CD4-positive, alpha-beta T cell treated with Interleukin-17A for 1 hour (primary cell): ENCODE measurements around the gene PARVB.
A peak's percentile ranks its signal among the peaks of the same experiment; 100 is the strongest.

Source experiments
- DNase-seq: peaks from one replicate; pipeline ENCODE4 v3.0.0-alpha.2; 2020

PARVB gene

GRCh38 chr22:44063462-44064371 is 39.6 kb downstream of the PARVB start:
- no peak for DNase-seq

GRCh38 chr22:44067033-44067432 is 42.9 kb downstream of the PARVB start:
- DNase-seq: no peak

GRCh38 chr22:44067901-44068300 is 43.8 kb downstream of the PARVB start:
- no peak for DNase-seq

DNA sequence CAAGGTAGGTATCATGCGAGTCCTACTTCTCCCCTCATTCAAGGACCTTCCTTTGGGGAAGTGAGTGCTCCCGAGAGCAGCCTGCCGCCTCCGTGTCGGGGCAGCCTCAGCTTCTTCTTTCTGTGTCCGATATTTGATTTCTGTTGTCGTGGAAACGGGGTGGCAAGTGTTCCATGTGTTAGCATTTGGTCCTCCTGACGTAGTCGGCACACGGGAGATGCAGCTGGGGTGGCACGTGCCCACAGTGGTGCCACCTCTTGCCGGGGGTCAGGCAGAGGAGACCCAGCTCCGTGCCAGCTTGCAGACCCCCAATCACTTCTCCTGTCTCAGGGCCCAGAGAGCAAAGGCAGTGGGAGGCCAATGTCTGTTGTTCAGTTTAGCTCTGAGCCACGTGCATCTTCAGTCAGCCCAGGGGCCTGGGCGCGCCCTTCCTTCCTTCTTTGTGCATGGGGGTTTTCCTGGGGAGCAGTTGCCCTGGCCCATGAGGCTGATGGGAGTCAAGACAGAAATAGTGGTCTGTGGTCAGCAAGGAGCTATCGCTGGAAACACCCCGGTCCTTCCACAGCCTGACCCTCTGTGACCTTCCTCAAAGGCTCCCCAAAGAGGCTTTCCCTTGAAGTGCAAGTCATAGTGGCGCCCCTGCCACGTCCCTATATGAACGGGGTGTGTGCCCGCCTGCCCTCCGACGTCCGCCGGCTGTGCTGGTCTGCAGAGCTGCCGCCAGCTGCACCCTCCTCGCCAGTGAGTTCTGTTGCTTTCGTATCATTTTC is 44.5 kb downstream of the PARVB start:
- peak; percentile 48 for DNase-seq

DNA sequence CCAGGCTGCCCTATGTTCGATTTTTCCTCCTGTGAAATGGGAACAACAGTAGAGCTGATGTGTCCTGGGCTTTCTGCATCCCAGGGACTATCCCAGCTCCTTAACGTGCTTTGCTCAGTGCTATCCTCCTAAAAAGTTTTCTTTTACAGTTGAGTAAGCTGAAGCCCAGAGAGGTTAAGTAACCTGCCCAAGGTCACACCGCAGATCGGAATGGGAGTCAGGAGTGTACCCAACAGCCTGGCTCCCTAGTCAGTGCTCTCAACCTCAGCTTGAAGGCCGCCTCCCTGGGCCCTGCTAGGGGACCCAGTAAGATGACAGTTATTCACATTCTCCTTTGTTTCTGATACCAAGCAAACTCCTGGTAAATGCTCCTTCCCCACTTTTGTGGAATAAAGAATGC is 45.9 kb downstream of the PARVB start:
- DNase-seq: no peak

GRCh38 chr22:44071781-44072326 is 47.8 kb downstream of the PARVB start:
- no peak for DNase-seq

DNA sequence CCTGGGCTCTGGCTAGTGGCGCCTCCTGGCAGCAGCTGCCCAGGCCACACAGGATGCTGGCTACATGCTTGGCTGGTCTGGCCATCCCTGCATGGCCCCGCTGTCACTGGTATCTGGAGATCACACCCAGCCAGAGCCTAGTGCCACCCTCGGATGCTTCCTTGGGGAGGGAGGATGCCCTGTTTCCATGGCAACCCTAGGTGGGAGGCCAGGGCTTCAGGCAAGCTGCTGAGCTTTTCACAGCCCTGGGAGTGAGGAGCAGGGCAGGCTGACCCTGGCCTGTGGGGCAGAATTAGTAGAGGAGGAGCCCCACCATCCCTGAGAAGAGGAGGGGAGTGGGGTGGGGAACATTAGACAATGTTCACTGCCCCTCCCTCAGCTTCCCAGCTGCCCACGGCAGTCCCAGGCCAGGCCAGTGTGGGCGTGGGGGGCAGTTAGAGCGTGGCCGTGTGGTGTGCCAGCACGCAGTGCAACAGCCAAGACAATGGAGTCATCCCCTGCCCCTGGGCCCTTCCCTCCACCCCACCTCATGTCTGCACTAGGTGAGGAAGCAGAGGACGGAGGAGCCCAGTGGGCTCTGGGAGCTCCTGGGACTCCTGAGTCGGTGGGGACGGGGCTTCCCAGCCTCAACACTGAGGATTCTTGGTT is 50.4 kb downstream of the PARVB start:
- DNase-seq: no peak

GRCh38 chr22:44075022-44075421 is 50.9 kb downstream of the PARVB start:
- DNase-seq: no peak

DNA sequence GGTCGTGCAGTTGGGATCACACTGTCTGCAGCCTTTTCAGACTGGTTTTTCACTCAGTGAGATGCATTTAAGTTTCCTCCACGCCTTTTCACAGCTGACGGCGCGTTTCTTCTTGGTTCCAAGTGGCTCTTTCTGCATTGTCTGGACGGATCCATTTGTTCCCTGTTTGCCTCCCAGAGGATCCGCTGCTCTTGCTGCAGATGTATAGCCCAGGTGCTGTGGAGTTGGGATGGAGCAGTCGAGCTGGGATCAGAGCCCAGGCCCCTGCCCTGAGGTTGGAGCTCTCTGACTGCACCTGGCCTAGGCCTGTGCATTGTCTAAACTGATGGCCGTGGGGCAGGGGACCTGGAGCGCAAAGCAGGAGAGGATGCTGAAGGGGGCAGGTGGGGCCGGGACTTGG is 51.6 kb downstream of the PARVB start:
- no peak for DNase-seq

- no peak for DNase-seq
Measured at GRCh38 chr22:44076825-44077224, 52.7 kb downstream of the PARVB start.

- peak; percentile 72 for DNase-seq
Measured at GRCh38 chr22:44080936-44081861, 57.1 kb downstream of the PARVB start.

DNA sequence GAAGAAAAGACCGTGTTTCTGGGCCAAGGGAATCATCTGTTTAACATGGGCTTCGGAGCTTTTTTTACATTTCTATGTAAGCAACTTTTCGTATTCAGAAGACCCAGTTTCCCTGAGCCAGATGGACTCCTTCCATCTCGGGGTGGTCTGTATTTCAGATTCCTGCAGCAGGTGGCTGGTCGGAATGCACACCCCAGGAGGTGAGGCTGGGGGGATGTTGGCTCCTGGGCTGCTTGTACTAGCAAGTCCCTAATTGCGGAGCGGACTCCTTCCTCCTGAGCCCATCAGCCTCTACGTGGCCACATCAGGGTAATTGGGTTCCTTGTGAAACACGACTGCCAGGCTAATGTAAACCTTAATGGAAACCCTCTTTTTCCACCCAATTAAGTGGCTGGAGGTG is 58.7 kb downstream of the PARVB start:
- DNase-seq: no peak

- DNase-seq: no peak
Measured at GRCh38 chr22:44084044-44084772, 60.1 kb downstream of the PARVB start.

GRCh38 chr22:44085743-44086270 is 61.7 kb downstream of the PARVB start:
- DNase-seq: peak; percentile 49

GRCh38 chr22:44086271-44087088 is 62.4 kb downstream of the PARVB start:
- DNase-seq: no peak

DNA sequence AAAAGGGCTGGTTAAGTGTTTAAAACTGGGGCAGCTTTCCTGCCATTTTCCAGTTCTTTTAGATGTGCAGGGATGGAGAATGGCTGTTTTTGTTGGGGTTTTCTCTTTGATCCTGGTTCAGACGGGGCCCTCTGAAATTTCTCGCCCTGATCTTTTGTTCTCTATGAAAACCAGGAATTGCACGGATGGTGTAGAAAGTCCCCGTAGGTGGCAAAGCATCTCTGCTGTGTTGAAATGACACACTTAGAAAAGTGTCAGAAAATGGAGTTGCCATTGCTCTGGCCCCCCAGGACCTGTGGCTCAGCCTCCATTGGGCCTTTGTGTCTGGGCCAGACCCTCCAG is 63.0 kb downstream of the PARVB start:
- DNase-seq: no peak

DNA sequence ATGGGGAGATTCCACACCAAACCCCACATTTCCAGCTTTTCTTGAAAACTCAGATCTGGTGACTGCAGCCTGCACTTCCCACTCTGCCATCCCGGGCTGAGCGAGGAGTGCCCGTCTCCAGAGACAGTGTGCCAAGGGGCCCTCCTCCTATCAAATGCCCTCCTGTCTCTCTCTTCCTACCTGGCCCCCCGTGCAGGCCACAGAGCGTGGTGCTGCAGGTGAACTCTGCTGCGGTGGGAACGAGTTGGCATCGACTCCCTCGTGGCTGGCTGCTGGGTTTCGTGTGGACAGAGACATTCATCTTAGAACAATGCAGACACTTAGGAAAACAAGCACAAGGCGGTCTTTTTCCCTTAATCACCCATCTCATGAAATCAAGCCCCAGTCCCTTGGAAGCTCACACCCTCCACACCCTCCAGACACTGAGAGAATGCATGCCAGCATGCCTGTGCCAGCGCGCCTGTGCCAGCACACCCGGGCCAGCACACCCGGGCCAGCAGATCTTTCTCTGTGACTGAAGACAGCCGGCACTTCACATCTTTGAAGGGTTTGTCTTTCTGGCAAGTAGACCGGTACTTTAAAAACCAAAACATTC is 65.0 kb downstream of the PARVB start:
- no peak for DNase-seq

DNA sequence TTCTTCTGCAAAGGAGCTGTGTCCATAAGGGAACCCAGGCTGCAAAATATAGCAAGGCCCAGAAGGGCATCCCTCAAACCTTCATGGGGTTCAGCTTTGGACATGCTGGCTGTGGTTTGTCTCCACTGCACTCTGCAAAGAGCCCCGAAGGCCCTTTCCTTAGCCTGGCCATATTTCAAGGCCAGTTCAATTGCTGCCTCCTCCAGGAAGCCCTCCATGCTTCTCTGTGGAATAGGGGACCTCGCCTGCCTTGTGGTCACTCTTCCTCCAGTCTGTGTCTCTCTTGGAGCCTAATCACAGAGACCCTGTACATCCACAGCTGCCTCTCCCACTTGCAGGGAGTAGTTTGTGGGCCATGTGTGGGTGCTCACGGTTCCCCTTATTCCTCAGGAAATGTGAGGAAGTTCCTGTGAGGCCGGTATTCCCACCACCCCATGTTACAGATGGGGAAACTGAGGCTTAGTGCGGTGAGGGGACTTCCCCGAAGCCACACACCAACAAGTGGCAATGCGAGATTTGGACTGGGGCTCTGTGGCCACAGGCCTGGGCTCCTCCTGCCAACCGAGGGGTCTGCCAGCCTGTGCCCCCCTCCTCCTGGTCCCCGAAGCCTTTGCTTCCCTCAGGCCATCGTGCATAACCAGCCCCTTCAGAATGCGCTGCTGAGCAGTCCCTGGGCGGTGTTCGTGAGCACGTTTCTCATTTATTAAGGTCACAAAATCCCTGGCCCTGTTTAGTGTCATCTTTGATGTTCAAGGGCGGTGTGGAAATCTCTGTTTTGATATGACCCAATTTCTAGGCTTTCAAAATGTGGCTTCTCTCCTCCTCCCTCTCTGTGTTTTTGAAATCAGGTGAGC is 65.8 kb downstream of the PARVB start:
- no peak for DNase-seq

- DNase-seq: no peak
Measured at GRCh38 chr22:44090571-44090905, 66.4 kb downstream of the PARVB start.
